ENCODE measurements around the gene DDX6. TPM values are rescaled to one million over a fixed set of nuclear protein-coding genes. Genes with fewer than 3 reads are reported as not detected.
"Not testable (repeated sequence)": the region's sequence is repeated elsewhere in the genome, so short reads cannot be mapped to it uniquely, and the experiment has no call there.

The DDX6 gene
- total RNA-seq: 10 to 100 TPM; 65.0 to 95.7 (median 93.0) TPM

GRCh38 chr11:118791111-118791960 lies at the start of gene DDX6:
TSS of gene DDX6 (minus strand) at chr11:118791164. CDS start at chr11:118786251, 4,913 bp downstream.
- TF ChIP-seq CTCF (IDR thresholded peaks at IDR 0.05): peak; percentile 17 to 45 (median 38)
- peak; percentile 73 to 96 for TF ChIP-seq POLR2A (IDR thresholded peaks at IDR 0.05)
- Histone ChIP-seq H3K27me3 (no peaks in the 10 kb centered on the region), H3K27ac (peak within 1 kb of the TSS; percentile 96 to 100 (median 99)), H3K36me3 (no peaks in the 10 kb centered on the region), H3K9me3 (no peaks in the 10 kb centered on the region), H3K4me1 (peaks cover 0 to 24% (median 6%) of the 10 kb centered on the region in 4 donors), H3K4me3 (peak within 1 kb of the TSS; percentile 79 to 98 (median 82))
- DNase-seq: peak; percentile 90 to 95 (median 95)

GRCh38 chr11:118838905-118839553 lies 48.1 kb upstream of the DDX6 start:
- no peaks in the 10 kb centered on the region for H3K27me3 ChIP-seq
- H3K9me3 ChIP-seq: no peaks in the 10 kb centered on the region
- H3K4me1 ChIP-seq: no peaks in the 10 kb centered on the region
- no peaks in the 10 kb centered on the region for H3K36me3 ChIP-seq
- H3K4me3 ChIP-seq: no peak overlapping the region
- H3K27ac ChIP-seq: peak overlapping the region in 2 of 4 donors; percentile 32 to 57
- DNase-seq: peak in 1 of 3 donors; percentile 54
- TF ChIP-seq POLR2A (IDR thresholded peaks at IDR 0.05): no peak
- TF ChIP-seq CTCF (IDR thresholded peaks at IDR 0.05): no peak

- Histone ChIP-seq H3K36me3 (no peaks in the 10 kb centered on the region), H3K4me3 (no peak overlapping the region), H3K9me3 (no peaks in the 10 kb centered on the region), H3K4me1 (no peaks in the 10 kb centered on the region), H3K27me3 (no peaks in the 10 kb centered on the region), H3K27ac (no peak overlapping the region)
- TF ChIP-seq CTCF (IDR thresholded peaks at IDR 0.05): no peak
- no peak for TF ChIP-seq POLR2A (IDR thresholded peaks at IDR 0.05)
- no peak for DNase-seq
Observed at GRCh38 chr11:118837868-118838267, 46.9 kb upstream of the DDX6 start.

- no peaks in the 10 kb centered on the region for H3K9me3 ChIP-seq
- H3K4me1 ChIP-seq: no peaks in the 10 kb centered on the region
- H3K4me3 ChIP-seq: peak overlapping the region in 1 of 4 donors; percentile 27
- H3K27me3 ChIP-seq: no peaks in the 10 kb centered on the region
- H3K27ac ChIP-seq: peak overlapping the region in 1 of 4 donors; percentile 44
- no peak for DNase-seq
- H3K36me3 ChIP-seq: no peaks in the 10 kb centered on the region
- TF ChIP-seq POLR2A (IDR thresholded peaks at IDR 0.05): no peak
- no peak for TF ChIP-seq CTCF (IDR thresholded peaks at IDR 0.05)
Observed at GRCh38 chr11:118834427-118835028, 43.6 kb upstream of the DDX6 start.

GRCh38 chr11:118827118-118827517 lies 36.2 kb upstream of the DDX6 start:
- TF ChIP-seq CTCF (IDR thresholded peaks at IDR 0.05): no peak
- DNase-seq: no peak
- H3K27ac ChIP-seq: no peak overlapping the region

GRCh38 chr11:118822936-118823510 lies 32.1 kb upstream of the DDX6 start:
- not testable (repeated sequence) for DNase-seq, H3K27me3 ChIP-seq, H3K4me3 ChIP-seq, H3K9me3 ChIP-seq, H3K36me3 ChIP-seq
- Histone ChIP-seq H3K27ac (peak overlapping the region in 1 of 4 donors; percentile 82), H3K4me1 (peaks cover 0 to 12% (median 4%) of the 10 kb centered on the region in 4 donors)

More at GRCh38 chr11:118827118-118827517, 36.2 kb upstream of the DDX6 start:
- H3K4me1 ChIP-seq: peaks cover 0 to 7% (median 0%) of the 10 kb centered on the region in 4 donors
- no peaks in the 10 kb centered on the region for H3K36me3 ChIP-seq
- H3K4me3 ChIP-seq: no peak overlapping the region
- no peaks in the 10 kb centered on the region for H3K27me3 ChIP-seq
- no peaks in the 10 kb centered on the region for H3K9me3 ChIP-seq
